ENCODE data around the gene PRDM1.

PRDM1 gene
- 5.7 to 115 (median 12.1) reads per million in 18 experiments for total RNA-seq

- DNase-seq: peak; percentile 82 to 90
These were observed at the start of gene PRDM1 for GRCh38 chr6:106085984-106086813. Gene PRDM1 (plus strand): TSS chr6:106086336. CDS start chr6:106086554, 218 bp downstream.

GRCh38 chr6:106037060-106037459 is 49.1 kb upstream of the PRDM1 start:
- no peak for DNase-seq

DNA sequence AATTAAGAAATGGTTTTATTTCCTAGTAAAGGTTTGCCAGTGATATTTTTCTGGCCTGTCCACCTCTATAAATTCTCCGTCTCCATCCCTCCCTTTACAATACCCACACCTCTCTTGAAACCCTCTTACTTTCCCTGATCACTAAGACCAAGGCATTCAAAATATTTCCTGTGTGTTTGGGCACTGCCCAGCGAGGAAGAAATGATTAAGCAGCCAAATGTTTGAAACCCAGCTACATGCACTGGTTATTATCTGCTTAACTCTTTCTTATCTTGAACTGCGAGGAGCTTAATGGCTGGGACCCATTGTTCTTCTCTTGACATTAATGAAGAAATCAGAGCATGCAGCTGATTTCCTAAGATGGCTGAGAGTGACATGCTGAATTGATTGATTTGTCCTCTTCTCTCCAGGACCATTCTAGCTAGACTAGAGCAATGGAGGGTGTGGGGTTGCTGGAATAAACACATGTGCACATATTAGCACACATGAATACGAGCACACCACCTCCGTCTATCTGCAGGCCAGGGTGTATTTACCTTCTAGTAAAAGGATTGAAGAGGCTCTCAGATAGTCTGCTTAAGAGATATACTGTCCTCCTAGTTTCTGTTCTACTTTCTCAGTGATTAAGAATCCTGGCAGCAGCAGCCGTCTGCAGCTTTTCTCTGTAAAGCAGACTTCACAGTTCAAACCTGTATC is 46.1 kb upstream of the PRDM1 start:
- DNase-seq: no peak

- no peak for DNase-seq
These were observed 42.0 kb upstream of the PRDM1 start for GRCh38 chr6:106044151-106044550.

DNA sequence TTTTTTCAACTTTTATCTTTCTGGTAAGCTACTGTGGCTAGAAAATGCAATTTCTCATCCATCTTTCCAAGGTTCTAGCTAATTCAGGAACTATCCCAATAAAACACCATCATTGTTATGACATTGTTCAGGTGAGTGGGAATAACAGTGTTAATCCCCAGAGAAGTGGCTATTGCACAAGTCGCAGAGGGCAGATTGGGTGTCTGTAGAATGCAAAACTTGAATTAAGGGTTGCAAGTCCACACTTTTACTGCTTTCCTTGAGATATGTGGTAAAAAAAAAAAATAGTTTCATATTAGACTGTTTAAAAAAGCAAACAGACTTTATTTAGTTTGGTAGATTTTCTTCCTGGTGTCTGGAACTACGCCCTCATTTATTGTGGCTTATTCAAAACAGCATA is 41.1 kb upstream of the PRDM1 start:
- no peak for DNase-seq

DNA sequence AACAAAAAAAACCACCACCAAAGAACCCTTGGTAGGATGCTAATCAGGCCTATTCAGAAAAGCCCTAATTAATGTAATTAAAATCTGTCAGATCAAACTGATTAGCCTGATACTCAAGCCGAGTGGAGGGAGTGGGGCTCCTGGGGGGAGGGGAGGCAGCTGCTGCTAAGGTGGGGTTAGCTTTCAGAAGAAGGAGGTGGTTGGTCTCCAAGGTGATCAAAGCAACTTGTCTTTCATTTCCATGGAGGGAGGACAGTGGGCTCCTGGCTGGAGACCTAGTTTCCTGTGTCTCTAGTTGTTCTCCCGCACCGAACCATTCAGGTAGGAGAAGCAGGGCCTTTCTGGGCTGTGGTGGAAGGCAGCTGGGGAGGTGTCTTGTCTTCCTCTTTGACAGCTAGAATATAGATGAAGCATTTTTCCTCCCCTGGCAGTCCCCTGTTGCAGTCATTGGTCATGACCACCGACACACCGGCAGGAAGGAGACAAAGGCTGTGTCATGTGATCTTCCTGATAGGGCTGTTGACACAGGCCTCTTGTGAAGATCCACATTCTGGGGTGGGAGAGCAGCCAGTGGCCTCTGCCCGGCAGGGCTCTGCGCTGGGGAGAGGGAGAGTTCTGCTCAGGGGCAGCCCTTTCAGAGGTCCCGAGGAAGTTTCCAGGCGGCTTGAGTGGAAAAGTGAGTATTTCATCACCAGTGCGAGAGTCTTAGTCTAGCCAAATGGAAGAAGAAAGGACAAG is 39.9 kb upstream of the PRDM1 start:
- no peak for DNase-seq

DNA sequence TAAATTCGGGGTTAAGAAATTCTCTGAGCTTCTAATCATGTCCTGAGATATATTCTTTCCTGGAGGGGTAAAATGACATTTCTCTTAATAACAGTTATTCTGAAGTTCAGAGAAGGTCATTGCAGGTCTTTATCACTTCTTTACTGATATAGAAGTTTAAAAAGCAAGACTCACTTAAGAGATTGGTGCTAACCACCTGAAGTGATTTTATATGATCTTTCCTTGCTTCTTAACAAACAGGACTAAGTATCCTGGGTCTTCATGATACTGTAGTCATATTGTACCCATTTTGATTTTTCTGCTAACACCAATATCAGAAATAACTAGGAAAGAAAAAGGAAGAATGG is 39.3 kb upstream of the PRDM1 start:
- DNase-seq: no peak

DNA sequence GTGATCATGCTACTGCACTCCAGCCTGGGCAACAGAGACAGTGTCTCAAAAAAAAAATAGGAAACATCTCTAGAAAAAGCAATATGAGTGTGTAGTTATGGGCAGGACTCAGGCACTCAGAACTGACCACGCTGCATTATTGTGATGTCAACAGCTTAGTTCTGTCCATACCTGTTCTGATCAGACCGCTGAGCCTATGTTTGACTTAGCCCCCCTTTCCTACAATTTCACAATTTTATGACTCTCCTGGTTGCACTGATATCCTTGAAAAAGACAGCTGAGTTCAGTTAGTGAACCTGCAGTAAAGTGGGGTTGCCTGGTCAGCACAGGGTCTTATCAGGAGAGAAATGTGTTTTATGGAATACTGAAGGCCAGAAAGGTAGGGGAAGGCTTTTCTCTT is 37.8 kb upstream of the PRDM1 start:
- no peak for DNase-seq

DNA sequence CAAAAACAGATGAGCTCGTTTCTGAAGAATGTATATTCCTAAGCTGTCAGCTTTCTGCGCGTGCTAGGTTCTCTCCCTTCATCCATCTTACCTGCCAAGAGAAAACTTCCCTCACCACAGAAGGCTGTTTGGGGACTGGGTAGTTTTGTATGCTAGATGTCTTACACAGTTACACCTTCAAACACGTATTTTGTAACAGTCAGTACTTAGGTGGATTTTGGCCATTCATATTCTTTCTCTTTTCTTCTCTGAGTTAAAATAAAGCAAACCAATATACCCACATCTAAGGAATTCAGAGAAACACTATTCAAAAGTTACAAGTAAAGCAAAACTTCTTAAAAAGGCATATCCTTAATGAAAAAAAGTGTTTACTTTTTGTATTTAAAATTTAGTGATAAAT is 35.6 kb upstream of the PRDM1 start:
- DNase-seq: no peak

DNA sequence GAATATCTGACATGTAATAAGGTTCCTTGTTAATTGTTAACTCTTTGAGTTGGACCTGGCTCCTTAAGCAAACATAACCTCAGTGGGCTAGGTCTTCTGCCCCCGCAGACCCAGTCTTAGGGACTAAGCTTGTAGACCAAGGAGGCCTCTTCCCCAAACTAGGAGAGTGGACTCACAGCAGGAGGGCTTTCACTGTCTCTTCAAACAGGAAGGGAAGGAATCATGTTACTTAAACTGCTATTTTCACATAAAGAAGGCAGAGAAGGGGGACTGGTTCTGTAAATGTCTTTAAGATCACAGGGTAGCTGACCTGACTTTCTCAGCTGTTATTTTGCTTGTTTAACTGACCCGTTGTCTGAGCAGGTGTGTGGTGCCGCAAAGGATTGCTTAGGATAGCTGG is 34.9 kb upstream of the PRDM1 start:
- no peak for DNase-seq

DNA sequence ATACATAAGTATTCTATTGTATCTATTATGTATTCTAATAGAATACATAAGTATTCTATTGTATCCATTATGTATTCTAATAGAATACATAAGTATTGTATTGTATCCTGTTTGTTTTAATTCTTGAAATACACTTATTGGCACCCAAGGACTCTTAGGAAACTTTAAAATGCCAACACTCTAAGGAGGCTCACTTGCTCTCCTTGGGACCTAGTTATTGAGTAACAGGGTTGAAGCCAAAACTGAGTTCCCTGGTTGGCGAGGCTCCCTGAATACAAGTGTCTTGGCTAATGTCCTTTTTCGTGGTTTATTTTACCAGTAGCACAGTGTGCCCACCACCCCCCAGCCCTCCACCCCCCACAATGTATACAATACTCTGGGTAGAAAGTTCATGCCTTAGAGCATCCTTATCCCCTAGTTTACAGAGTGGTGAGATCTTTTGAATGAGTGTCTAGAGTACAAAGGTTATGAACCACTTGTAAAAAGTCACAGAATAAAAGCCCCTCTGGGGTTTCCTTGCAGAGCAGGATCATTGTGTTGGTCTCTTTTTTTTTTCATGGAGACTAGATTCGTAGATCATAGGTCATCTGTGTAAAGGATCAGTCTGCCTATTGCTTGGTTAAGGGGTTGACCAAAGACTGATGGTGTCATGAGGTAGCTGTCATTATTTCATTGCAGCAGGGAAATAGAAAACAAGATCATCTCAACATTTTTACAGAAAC is 32.5 kb upstream of the PRDM1 start:
- DNase-seq: no peak

- no peak for DNase-seq
These were observed 30.6 kb upstream of the PRDM1 start for GRCh38 chr6:106055489-106055888.

GRCh38 chr6:106056060-106056745 is 29.9 kb upstream of the PRDM1 start:
- DNase-seq: no peak

DNA sequence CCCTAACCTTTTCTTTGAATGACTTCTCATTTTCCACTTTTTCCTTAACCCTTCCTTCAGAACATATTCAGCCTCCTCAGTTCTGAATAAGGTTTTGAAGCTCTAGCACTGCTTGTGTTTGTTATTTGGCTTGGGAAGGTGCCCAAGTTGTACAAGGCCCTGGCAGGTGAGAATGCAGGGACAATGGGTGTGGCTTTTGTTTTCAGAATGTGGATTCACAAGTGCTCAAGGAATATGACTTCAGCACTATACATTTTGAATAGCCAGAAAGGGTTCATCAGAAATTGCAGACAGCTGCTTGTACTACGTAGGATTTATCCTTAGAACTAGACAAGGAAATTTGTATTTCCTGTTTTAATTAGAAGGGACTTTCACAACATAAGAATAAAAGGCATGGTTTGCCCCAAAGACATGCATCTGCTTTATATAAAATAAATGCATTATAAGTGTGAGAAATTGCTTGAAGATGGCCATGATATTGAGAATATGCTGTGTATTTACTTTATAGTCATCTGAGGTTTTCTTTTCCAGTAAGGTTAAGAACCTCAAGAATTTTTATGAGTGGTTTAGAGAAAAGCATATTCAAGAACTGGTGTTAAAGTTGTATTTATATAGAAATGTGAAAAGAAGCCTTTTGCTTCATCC is 29.3 kb upstream of the PRDM1 start:
- DNase-seq: no peak

- DNase-seq: no peak
These were observed 26.8 kb upstream of the PRDM1 start for GRCh38 chr6:106059331-106059730.

GRCh38 chr6:106060167-106060566 is 26.0 kb upstream of the PRDM1 start:
- DNase-seq: no peak

DNA sequence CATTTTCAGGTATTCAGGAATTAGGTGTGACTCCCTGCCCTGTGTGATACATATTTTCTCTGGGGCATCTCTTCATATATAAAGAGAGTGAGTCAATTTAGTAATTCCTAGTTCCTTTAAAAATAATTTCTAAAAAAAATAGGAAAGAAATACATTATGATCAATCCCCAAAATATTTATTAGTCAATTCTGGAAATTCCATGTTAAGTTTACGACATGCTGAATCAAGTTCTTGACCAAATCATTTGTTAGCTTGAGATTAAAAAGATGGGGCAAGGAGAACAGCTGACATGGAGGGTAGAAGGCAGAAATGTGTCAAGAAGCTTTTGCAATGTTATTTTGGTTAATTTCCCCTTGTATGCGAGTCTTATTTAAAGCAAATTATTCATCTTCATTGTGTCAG is 22.7 kb upstream of the PRDM1 start:
- DNase-seq: no peak

- DNase-seq: no peak
These were observed 22.0 kb upstream of the PRDM1 start for GRCh38 chr6:106064142-106064541.

DNA sequence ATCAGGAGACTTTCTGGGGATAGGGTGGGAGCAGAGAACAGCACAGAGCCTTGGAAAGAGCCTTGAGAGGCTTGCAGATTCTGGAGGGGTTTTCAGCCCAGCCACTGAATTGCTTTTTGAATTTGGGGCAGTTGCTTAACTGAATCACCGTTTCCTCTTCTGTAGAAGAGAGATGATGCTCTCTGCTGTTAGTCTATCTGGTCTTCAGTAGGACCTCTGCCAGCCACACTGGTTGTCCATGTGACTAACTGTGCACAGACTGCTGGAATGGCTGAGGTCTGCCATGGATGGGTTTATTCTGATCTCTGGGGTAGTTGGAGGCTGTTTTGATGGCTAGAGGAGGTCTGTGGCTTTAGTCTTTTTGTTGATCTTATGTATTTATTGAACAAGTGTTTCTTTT is 21.4 kb upstream of the PRDM1 start:
- DNase-seq: no peak

GRCh38 chr6:106066989-106067388 is 19.1 kb upstream of the PRDM1 start:
- no peak for DNase-seq

DNA sequence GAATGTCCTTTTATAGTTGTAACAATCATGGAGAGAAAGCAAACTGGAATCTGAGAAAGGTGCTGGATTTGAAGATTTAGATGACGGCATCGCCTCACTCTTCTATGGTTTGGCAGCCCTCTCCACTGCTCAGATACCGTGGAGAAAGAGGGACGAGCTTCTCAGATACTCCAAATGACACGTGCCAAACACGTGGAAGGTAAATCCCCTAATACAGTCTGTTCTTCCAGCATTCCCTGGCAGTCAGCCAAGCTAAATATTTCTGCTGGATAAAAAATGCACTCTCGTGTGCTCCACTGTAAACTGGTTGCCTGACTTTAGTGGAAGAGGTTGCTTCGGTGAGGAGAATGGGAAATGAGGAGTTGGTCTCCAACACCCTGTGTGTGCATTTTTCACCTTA is 16.7 kb upstream of the PRDM1 start:
- DNase-seq: no peak

- no peak for DNase-seq
These were observed 15.5 kb upstream of the PRDM1 start for GRCh38 chr6:106070636-106071035.
